ENCODE results near the gene TRPC3. TPM values are rescaled to one million over a fixed set of nuclear protein-coding genes. Genes with fewer than 3 reads are reported as not detected.

TRPC3 gene
- total RNA-seq, 1 donor, result under 0.01 TPM

GRCh38 chr4:121980643-121981042 lies 28.8 kb upstream of the TRPC3 start:
- TF ChIP-seq, protein P1, sequence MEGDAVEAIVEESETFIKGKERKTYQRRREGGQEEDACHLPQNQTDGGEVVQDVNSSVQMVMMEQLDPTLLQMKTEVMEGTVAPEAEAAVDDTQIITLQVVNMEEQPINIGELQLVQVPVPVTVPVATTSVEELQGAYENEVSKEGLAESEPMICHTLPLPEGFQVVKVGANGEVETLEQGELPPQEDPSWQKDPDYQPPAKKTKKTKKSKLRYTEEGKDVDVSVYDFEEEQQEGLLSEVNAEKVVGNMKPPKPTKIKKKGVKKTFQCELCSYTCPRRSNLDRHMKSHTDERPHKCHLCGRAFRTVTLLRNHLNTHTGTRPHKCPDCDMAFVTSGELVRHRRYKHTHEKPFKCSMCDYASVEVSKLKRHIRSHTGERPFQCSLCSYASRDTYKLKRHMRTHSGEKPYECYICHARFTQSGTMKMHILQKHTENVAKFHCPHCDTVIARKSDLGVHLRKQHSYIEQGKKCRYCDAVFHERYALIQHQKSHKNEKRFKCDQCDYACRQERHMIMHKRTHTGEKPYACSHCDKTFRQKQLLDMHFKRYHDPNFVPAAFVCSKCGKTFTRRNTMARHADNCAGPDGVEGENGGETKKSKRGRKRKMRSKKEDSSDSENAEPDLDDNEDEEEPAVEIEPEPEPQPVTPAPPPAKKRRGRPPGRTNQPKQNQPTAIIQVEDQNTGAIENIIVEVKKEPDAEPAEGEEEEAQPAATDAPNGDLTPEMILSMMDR (IDR thresholded peaks at IDR 0.05; ENCODE audit: extremely low read depth, low read depth, low read length), result no peak
- Histone ChIP-seq H3K27me3 (ENCODE audit: insufficient read depth, low read length) (peaks cover 2% of the 10 kb centered on the region), H3K4me1 (ENCODE audit: insufficient read depth, low read length) (no peaks in the 10 kb centered on the region), H3K79me2 (ENCODE audit: insufficient read depth, low read length) (no peaks in the 10 kb centered on the region), H3K4me3 (ENCODE audit: insufficient read depth, low read length) (no peak overlapping the region), H4K20me1 (ENCODE audit: insufficient read depth, low read length) (no peaks in the 10 kb centered on the region), H2AFZ (ENCODE audit: low read length) (no peak overlapping the region), H3K36me3 (ENCODE audit: insufficient read depth, low read length) (no peaks in the 10 kb centered on the region), H3K27ac (ENCODE audit: low read depth, low read length) (no peak overlapping the region), H3K4me2 (ENCODE audit: insufficient read depth, low read length) (no peak overlapping the region), H3K9me3 (ENCODE audit: low read depth, low read length) (no peaks in the 10 kb centered on the region)
- DNase-seq (ENCODE audit: insufficient read length, low spot score, missing footprints), result no peak

- TF ChIP-seq, protein P1 (IDR thresholded peaks at IDR 0.05; ENCODE audit: extremely low read depth, low read depth, low read length), result no peak
Measured at GRCh38 chr4:121978172-121978516, 26.3 kb upstream of the TRPC3 start.

DNA sequence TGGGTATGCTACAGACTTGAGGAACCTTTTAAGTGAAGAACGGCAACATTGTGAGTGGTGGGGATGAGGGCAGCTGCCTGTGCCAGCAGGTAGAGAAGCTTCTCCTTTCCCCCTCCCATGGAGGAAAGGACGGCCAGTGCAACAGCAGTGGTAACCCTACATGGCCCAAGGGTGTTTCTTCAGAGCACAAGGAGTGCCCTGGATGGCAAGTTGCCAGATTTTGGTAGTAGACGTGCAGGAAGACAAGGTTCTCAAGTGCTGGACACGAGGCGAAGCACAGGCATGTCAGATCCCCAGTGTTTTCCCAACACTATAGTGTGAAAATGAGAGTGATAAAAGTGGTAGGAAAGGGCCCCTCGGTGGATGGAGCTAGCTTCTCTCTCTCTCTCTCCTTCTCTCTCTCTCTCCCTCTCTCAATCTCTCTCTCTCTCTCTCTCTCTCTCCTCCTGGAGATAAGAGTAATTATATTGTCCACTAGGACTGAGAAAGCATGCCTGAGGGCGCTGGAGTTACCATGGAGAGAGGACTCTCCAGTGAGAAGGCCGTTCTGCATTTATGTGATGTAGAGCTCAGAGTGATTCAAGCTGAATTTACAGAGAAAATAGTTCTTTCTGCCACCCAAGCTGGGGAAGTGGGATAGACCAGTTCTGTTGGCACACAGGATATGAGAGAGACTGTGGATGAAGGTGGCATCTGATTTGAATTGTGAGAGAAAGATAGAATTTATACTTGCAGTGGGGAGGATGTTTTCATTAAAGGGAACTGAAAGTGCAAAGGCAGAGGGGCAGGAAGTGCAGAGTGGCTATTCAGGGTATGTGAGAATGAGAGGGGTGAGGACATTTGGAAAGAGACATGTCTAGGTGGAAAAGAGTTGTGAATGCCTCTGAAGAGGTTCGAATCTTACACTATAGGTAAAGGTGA lies 25.7 kb upstream of the TRPC3 start:
- H3K4me1 ChIP-seq (ENCODE audit: insufficient read depth, low read length), result no peaks in the 10 kb centered on the region
- no peaks in the 10 kb centered on the region for H3K9me3 ChIP-seq (ENCODE audit: low read depth, low read length)
- peaks cover 4% of the 10 kb centered on the region for H3K27me3 ChIP-seq (ENCODE audit: insufficient read depth, low read length)
- no peaks in the 10 kb centered on the region for H4K20me1 ChIP-seq (ENCODE audit: insufficient read depth, low read length)
- no peaks in the 10 kb centered on the region for H3K36me3 ChIP-seq (ENCODE audit: insufficient read depth, low read length)
- H3K79me2 ChIP-seq (ENCODE audit: insufficient read depth, low read length), result no peaks in the 10 kb centered on the region
- DNase-seq (ENCODE audit: insufficient read length, low spot score, missing footprints), result no peak
- peak overlapping the region; percentile 28 for H3K4me2 ChIP-seq (ENCODE audit: insufficient read depth, low read length)
- peak overlapping the region; percentile 58 for H2AFZ ChIP-seq (ENCODE audit: low read length)
- TF ChIP-seq, protein P1 (IDR thresholded peaks at IDR 0.05; ENCODE audit: extremely low read depth, low read depth, low read length), result no peak
- no peak overlapping the region for H3K4me3 ChIP-seq (ENCODE audit: insufficient read depth, low read length)
- H3K27ac ChIP-seq (ENCODE audit: low read depth, low read length), result no peak overlapping the region

More at GRCh38 chr4:121978172-121978516, 26.3 kb upstream of the TRPC3 start:
- Histone ChIP-seq H3K36me3 (ENCODE audit: insufficient read depth, low read length) (no peaks in the 10 kb centered on the region), H3K4me1 (ENCODE audit: insufficient read depth, low read length) (no peaks in the 10 kb centered on the region), H3K4me3 (ENCODE audit: insufficient read depth, low read length) (no peak overlapping the region), H4K20me1 (ENCODE audit: insufficient read depth, low read length) (no peaks in the 10 kb centered on the region), H3K79me2 (ENCODE audit: insufficient read depth, low read length) (no peaks in the 10 kb centered on the region), H3K27ac (ENCODE audit: low read depth, low read length) (no peak overlapping the region), H3K9me3 (ENCODE audit: low read depth, low read length) (no peaks in the 10 kb centered on the region), H3K4me2 (ENCODE audit: insufficient read depth, low read length) (no peak overlapping the region), H3K27me3 (ENCODE audit: insufficient read depth, low read length) (peaks cover 5% of the 10 kb centered on the region), H2AFZ (ENCODE audit: low read length) (no peak overlapping the region)
- no peak for DNase-seq (ENCODE audit: insufficient read length, low spot score, missing footprints)

GRCh38 chr4:121975784-121976183 lies 23.9 kb upstream of the TRPC3 start:
- TF ChIP-seq, protein P1 (IDR thresholded peaks at IDR 0.05; ENCODE audit: extremely low read depth, low read depth, low read length), result no peak
- peaks cover 3% of the 10 kb centered on the region for H3K27me3 ChIP-seq (ENCODE audit: insufficient read depth, low read length)
- H3K79me2 ChIP-seq (ENCODE audit: insufficient read depth, low read length), result no peaks in the 10 kb centered on the region
- H3K9me3 ChIP-seq (ENCODE audit: low read depth, low read length), result no peaks in the 10 kb centered on the region
- no peaks in the 10 kb centered on the region for H3K36me3 ChIP-seq (ENCODE audit: insufficient read depth, low read length)
- no peak overlapping the region for H3K27ac ChIP-seq (ENCODE audit: low read depth, low read length)
- H3K4me1 ChIP-seq (ENCODE audit: insufficient read depth, low read length), result no peaks in the 10 kb centered on the region
- H2AFZ ChIP-seq (ENCODE audit: low read length), result no peak overlapping the region
- H4K20me1 ChIP-seq (ENCODE audit: insufficient read depth, low read length), result no peaks in the 10 kb centered on the region
- H3K4me2 ChIP-seq (ENCODE audit: insufficient read depth, low read length), result no peak overlapping the region
- H3K4me3 ChIP-seq (ENCODE audit: insufficient read depth, low read length), result no peak overlapping the region
- no peak for DNase-seq (ENCODE audit: insufficient read length, low spot score, missing footprints)
